ENCODE measurements around the gene LEPROT. TPM values are rescaled to one million over a fixed set of nuclear protein-coding genes. Genes with fewer than 3 reads are reported as not detected.
A peak's percentile ranks its signal among the peaks of the same experiment; 100 is the strongest.

Gene LEPROT
- total and polyA plus RNA-seq, 2 of the 8 experiments (the other 6 are each of a cell fraction or from before 2014, with no cell fraction given): 25.7 to 27.2 TPM

DNA sequence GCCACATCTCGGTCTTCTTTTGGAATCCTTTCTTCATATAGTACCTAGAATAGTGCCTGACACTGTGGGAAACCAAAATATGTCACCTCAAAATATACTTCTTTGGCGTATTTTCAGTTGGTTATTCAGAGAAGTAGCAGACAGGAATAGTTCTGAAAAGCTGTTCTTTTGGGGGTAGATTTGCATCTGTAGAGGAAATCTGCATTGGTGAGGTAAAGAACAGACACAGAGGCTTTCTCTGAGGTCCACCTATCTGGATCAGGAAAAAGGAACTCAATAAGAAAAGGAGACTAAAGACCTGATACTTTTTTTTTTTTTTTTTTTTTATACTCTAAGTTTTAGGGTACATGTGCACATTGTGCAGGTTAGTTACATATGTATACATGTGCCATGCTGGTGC is 23.2 kb downstream of the LEPROT start:
- ChIA-PET CTCF (ENCODE audit: partially characterized antibody) (interaction anchor here (1.0 to 1.8 kb wide), 2 partner anchors 13 to 23 kb away, joined by 3 to 4 read pairs; no protein-coding TSS in a partner anchor), POLR2A (ENCODE audit: partially characterized antibody) (no interaction called here)
- Histone ChIP-seq H2BK15ac (ENCODE audit: low read length) (no peak overlapping the region), H3K4me2 (ENCODE audit: insufficient read depth in 1 of 2, low read depth in 2 of 2, low read length in 2 of 2) (peak overlapping the region in 1 of 2 experiments; percentile 4; a peak in 2 of 4 replicates), H3K79me2 (ENCODE audit: control insufficient read depth in 1 of 2, insufficient read depth in 2 of 2, low read length in 2 of 2) (no peaks in the 10 kb centered on the region), H3K9me3 (ENCODE audit: insufficient read depth in 2 of 2, low read depth in 1 of 2, low read length in 1 of 2) (peaks cover 0 to 9% of the 10 kb centered on the region in 2 experiments; a peak in 1 of 4 replicates), H2BK120ac (replicated peaks; ENCODE audit: low read depth, low read length) (no peak overlapping the region), H3K36me3 (ENCODE audit: control insufficient read depth in 2 of 4, insufficient read depth in 4 of 4, low read length in 3 of 4) (no peaks in the 10 kb centered on the region; a peak in 1 of 8 replicates), H4K5ac (ENCODE audit: insufficient read length, low read depth, low read length) (no peak overlapping the region), H2BK12ac (ENCODE audit: low read depth, low read length) (no peak overlapping the region), H3K4me3 (ENCODE audit: extremely low read depth in 1 of 4, insufficient read depth in 2 of 4, low read depth in 3 of 4, low read length in 4 of 4) (peak overlapping the region in 1 of 4 experiments; percentile 29; a peak in 1 of 8 replicates), H2AFZ (ENCODE audit: low read length) (no peak overlapping the region), H3K56ac (replicated peaks; ENCODE audit: insufficient read length, low read depth, low read length) (no peak overlapping the region), H3K4me1 (replicated peaks in 1 of 4; ENCODE audit: control insufficient read depth in 3 of 4, insufficient read depth in 4 of 4, low read length in 3 of 4) (peaks cover 0 to 11% (median 7%) of the 10 kb centered on the region in 4 experiments; a peak in 5 of 7 replicates), H3K14ac (ENCODE audit: insufficient read length) (no peak overlapping the region), H4K91ac (replicated peaks; ENCODE audit: insufficient read length, low read length) (no peak overlapping the region), H2BK20ac (ENCODE audit: low read length) (no peak overlapping the region), H3K18ac (ENCODE audit: extremely low read depth, low read length) (no peak overlapping the region), H2BK5ac (ENCODE audit: low read depth, low read length) (no peak overlapping the region), H3K4ac (replicated peaks; ENCODE audit: insufficient read length, low read depth, low read length) (no peak overlapping the region), H3K9ac (replicated peaks in 1 of 4; ENCODE audit: extremely low read depth in 1 of 4, low read depth in 3 of 4, low read length in 3 of 4) (no peak overlapping the region), H4K20me1 (replicated peaks in 1 of 2; ENCODE audit: control insufficient read depth in 1 of 2, insufficient read depth in 2 of 2, low read length in 2 of 2) (no peaks in the 10 kb centered on the region), H3K79me1 (ENCODE audit: low read depth, low read length) (no peaks in the 10 kb centered on the region), H3K27ac (ENCODE audit: low read depth, low read length) (no peak overlapping the region), H3K23ac (ENCODE audit: insufficient read length) (no peak overlapping the region), H3K23me2 (ENCODE audit: low read depth, low read length) (peaks cover 1% of the 10 kb centered on the region; the same call in 1 of the 2 replicates), H2AK5ac (ENCODE audit: low read depth, low read length) (no peak overlapping the region), H4K8ac (ENCODE audit: extremely low read depth, insufficient read depth, low read length) (no peak overlapping the region), H3K27me3 (replicated peaks in 1 of 4; ENCODE audit: control insufficient read depth in 3 of 4, extremely low read depth in 1 of 4, insufficient read depth in 3 of 4, low read length in 3 of 4) (no peaks in the 10 kb centered on the region; a peak in 1 of 7 replicates)
- 72% methylated on average over 2 of the region's 2 CpGs; no CpG with 5 or more reads in 1 of the 2 experiments for WGBS, 2 experiments (ENCODE audit: extremely low coverage in 1 of 2, insufficient coverage in 1 of 2, insufficient read length in 1 of 2, insufficient replicate concordance in 2 of 2, low coverage in 1 of 2, low lambda C conversion rate in 2 of 2, missing lambda C conversion rate in 1 of 2)
- TF ChIP-seq BACH1 (IDR thresholded peaks at IDR 0.05; ENCODE audit: low read length) (no peak), KDM4A (IDR thresholded peaks at IDR 0.05; ENCODE audit: low read depth, low read length, severe bottlenecking) (no peak), TEAD4 (IDR thresholded peaks at IDR 0.05; ENCODE audit: low read depth, low read length) (no peak)
- FAIRE-seq: no peak
- DNase-seq (ENCODE audit: low read depth in 1 of 2, low spot score in 2 of 2): no peak

Data from H1 (cell line).